K562 (cell line): ENCODE results near the gene NTN3. TPM values are rescaled to one million over a fixed set of nuclear protein-coding genes. Genes with fewer than 3 reads are reported as not detected.

Experiments used
- BCLAF1 ChIP-seq, 2 experiments: fragments of 450-650 bp in 1 of 2; IDR thresholded peaks; 2 replicates each; pipeline ENCODE4 v1.6.1; 2011 to 2017; ENCODE audit warnings: low read depth in 2 of 2, antibody characterized with exemption in 1 of 2, borderline replicate concordance in 1 of 2, low read length in 1 of 2, mild to moderate bottlenecking in 1 of 2, mixed read lengths in 1 of 2; ENCODE audit not compliant: control insufficient read depth in 1 of 2
- CBFA2T2 ChIP-seq: fragments of 450-650 bp; conservative IDR thresholded peaks from 2 replicates; pipeline ENCODE4 v1.6.1; 2017; ENCODE audit warnings: mild to moderate bottlenecking
- CBX1 ChIP-seq: sonication (generic); IDR thresholded peaks from 2 replicates; pipeline ENCODE4 v1.6.1; 2016; ENCODE audit warnings: antibody characterized with exemption, low read depth, mild to moderate bottlenecking
- CREB1 ChIP-seq, 2 experiments: sonication (generic) in 1 of 2; formaldehyde crosslinking in 1 of 2; IDR thresholded peaks; 2 replicates each; pipeline versions ENCODE4 v1.6.1 to v1.8.0; 2012 to 2022; ENCODE audit warnings: inconsistent platforms in 1 of 2, mild to moderate bottlenecking in 1 of 2, missing genetic modification reagents in 1 of 2, moderate library complexity in 1 of 2
- CTBP1 ChIP-seq: fragments of 450-650 bp; IDR thresholded peaks from 2 replicates; pipeline ENCODE4 v1.6.1; 2016; ENCODE audit warnings: borderline replicate concordance
- E2F1 ChIP-seq: sonication (generic); formaldehyde crosslinking; IDR thresholded peaks from 2 replicates; pipeline ENCODE4 v1.8.1; 2023; ENCODE audit warnings: mild to moderate bottlenecking, missing genetic modification reagents, moderate library complexity
- MTA3 ChIP-seq: fragments of 450-650 bp; formaldehyde crosslinking; IDR thresholded peaks from 2 replicates; pipeline ENCODE4 v1.6.1; 2017; ENCODE audit warnings: mild to moderate bottlenecking, borderline replicate concordance
- POLR2A ChIP-seq: fragments of 450-650 bp; conservative IDR thresholded peaks from 2 replicates; pipeline ENCODE4 v1.6.1; 2016
- RAD51 ChIP-seq: fragments of 450-650 bp; IDR thresholded peaks from 2 replicates; pipeline ENCODE4 v1.7.1; 2016; ENCODE audit warnings: low read depth, mild to moderate bottlenecking, borderline replicate concordance
- SOX6 ChIP-seq: fragments of 450-650 bp; IDR thresholded peaks from 2 replicates; pipeline ENCODE4 v1.6.1; 2014; ENCODE audit warnings: mild to moderate bottlenecking
- XRCC3 ChIP-seq: fragments of 450-650 bp; IDR thresholded peaks from 2 replicates; pipeline ENCODE4 v1.6.1; 2017; ENCODE audit warnings: mild to moderate bottlenecking, moderate library complexity
- ZNF24 ChIP-seq: fragments of 450-650 bp; IDR thresholded peaks from 2 replicates; pipeline ENCODE4 v1.6.1; 2016
- ZNF785 ChIP-seq: fragments of 250-450 bp; sonication (Bioruptor Pico); IDR thresholded peaks from 2 replicates; pipeline ENCODE4 v1.4.0; 2020; ENCODE audit warnings: mild to moderate bottlenecking
- polyA plus RNA-seq, 8 experiments: library from polyadenylated mRNA; depleted of rRNA in 4 of 8; stranded (reverse) in 5 of 8; unstranded in 3 of 8; fragments of >200 nt; fragmentation: Nextera tagmentation in 2 of 8; fragmentation: Illumina TruSeq in 1 of 8; extraction: Ambion mirVana in 2 of 8; extraction: Trizol in 1 of 8; gene quantifications; 2 replicates each; pipeline versions ENCODE4 v1.2.1 to v1.2.3, GENCODE V29; 2011 to 2014; ENCODE audit warnings: inconsistent platforms in 1 of 8, missing spikeins in 1 of 8
- total RNA-seq, 7 experiments: library from RNA; depleted of rRNA in 6 of 7; stranded (reverse); fragments of >200 nt in 6 of 7; fragmentation: Illumina TruSeq in 2 of 7; extraction: Trizol in 2 of 7; gene quantifications; 2 replicates each; pipeline versions ENCODE4 v1.2.1 to v1.2.3, GENCODE V29; 2011 to 2021; ENCODE audit warnings: low replicate concordance in 1 of 7
- TF ChIP-seq, protein P1 (sequence below), 2 experiments: IDR thresholded peaks; 2 replicates each; pipeline ENCODE4 v1.6.1; 2012; ENCODE audit warnings: improper control_type of control experiment in 2 of 2, low read depth in 2 of 2, low read length in 2 of 2, borderline replicate concordance in 1 of 2
- TF ChIP-seq, protein P2 (sequence below): fragments of 200-800 bp; sonication (Bioruptor generic); IDR thresholded peaks from 2 replicates; pipeline ENCODE4 v1.6.1; 2017; ENCODE audit warnings: missing genetic modification characterization, missing compliant biosample characterization
- TF ChIP-seq, protein P3 (sequence below), 2 experiments: fragments of 450-650 bp; conservative IDR thresholded peaks; 2 replicates each; pipeline ENCODE4 v1.6.1; 2017; ENCODE audit warnings: mild to moderate bottlenecking in 2 of 2, moderate library complexity in 2 of 2

Gene NTN3
- total and polyA plus RNA-seq, 9 of the 15 experiments (the other 6 are each of a cell fraction or from before 2014, with no cell fraction given) = not detected

DNA sequence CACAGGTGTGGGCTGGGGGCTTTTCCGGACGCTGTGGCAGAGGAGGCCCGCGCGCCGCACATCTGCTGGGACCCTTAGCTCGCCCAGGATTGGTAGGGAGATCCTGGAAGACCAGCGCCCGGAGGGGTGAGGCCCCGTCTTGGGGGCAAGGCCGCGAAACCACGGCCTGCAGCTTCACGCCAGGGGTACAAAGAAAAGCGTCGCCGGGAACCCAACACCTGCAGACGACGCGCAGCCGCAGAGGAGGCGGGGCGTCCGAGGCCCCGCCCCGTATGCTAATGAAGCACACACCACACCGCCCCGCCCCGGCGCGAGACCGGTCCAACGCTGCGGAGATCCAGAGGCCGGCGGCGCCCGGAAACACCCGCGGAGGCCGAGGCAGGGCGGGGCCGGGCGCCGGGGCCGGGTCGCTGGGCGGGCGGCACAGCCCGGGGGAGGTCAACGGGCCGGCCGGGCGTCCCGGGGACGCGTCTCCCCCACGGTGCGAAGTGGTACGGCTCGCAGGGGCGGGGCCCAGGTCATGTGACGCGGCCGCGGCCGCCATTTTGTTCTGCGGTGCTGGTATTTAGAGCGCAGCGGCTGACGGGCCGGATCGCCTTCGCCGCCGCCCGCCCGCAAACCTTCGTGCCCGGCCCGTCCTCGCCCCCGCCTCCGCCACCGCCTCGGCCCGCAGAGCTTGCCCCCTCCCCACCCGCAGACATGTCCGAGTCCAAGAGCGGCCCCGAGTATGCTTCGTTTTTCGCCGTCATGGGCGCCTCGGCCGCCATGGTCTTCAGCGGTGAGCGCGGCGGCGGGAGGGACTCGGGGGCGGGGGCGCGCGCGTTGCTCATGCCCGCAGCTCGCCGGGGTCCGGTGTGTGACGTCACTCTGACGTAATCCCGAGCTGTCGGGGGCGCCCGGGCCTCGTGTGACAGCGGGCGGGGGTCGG lies 42.6 kb downstream of the NTN3 start, which contains the start of gene ATP6V0C (continued):
- 0 out of 2 replicates have a peak, but pooled peaks have one; percentile 24 for TF ChIP-seq E2F1 (CRISPR knock-in tag)
- 0 out of 4 replicates have a peak, but pooled peaks of 1 of the 2 experiments have one; percentile 35 for TF ChIP-seq BCLAF1 (IDR thresholded peaks at IDR 0.05; ENCODE audit: borderline replicate concordance in 1 of 2, control insufficient read depth in 1 of 2, low read depth in 2 of 2, low read length in 1 of 2)
- peak; percentile 90 for TF ChIP-seq CREB1 (IDR thresholded peaks at IDR 0.05)
- TF ChIP-seq CREB1 (CRISPR knock-in tag; IDR thresholded peaks at IDR 0.05) = peak; percentile 92
- TF ChIP-seq CBFA2T2 = peak; percentile 50; the same call in 1 of the 2 replicates
- peak; percentile 66; the same call in 1 of the 2 replicates for TF ChIP-seq CTBP1
- TF ChIP-seq RAD51 = peak; percentile 79
- TF ChIP-seq ZNF24 = 0 out of 2 replicates have a peak, but pooled peaks have one; percentile 12
- TF ChIP-seq MTA3 = peak; percentile 58
- TF ChIP-seq, protein P1, sequence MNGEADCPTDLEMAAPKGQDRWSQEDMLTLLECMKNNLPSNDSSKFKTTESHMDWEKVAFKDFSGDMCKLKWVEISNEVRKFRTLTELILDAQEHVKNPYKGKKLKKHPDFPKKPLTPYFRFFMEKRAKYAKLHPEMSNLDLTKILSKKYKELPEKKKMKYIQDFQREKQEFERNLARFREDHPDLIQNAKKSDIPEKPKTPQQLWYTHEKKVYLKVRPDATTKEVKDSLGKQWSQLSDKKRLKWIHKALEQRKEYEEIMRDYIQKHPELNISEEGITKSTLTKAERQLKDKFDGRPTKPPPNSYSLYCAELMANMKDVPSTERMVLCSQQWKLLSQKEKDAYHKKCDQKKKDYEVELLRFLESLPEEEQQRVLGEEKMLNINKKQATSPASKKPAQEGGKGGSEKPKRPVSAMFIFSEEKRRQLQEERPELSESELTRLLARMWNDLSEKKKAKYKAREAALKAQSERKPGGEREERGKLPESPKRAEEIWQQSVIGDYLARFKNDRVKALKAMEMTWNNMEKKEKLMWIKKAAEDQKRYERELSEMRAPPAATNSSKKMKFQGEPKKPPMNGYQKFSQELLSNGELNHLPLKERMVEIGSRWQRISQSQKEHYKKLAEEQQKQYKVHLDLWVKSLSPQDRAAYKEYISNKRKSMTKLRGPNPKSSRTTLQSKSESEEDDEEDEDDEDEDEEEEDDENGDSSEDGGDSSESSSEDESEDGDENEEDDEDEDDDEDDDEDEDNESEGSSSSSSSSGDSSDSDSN (IDR thresholded peaks at IDR 0.05; ENCODE audit: borderline replicate concordance in 1 of 2, low read depth in 2 of 2, low read length in 2 of 2) = peak; percentile 83 to 93
- no peak for TF ChIP-seq ZNF785 (CRISPR knock-in tag)
- peak; percentile 92 for TF ChIP-seq POLR2A
- TF ChIP-seq XRCC3 = no peak
- TF ChIP-seq, protein P2, sequence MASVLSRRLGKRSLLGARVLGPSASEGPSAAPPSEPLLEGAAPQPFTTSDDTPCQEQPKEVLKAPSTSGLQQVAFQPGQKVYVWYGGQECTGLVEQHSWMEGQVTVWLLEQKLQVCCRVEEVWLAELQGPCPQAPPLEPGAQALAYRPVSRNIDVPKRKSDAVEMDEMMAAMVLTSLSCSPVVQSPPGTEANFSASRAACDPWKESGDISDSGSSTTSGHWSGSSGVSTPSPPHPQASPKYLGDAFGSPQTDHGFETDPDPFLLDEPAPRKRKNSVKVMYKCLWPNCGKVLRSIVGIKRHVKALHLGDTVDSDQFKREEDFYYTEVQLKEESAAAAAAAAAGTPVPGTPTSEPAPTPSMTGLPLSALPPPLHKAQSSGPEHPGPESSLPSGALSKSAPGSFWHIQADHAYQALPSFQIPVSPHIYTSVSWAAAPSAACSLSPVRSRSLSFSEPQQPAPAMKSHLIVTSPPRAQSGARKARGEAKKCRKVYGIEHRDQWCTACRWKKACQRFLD (CRISPR knock-in tag) = 0 out of 2 replicates have a peak, but pooled peaks have one; percentile 56
- 0 out of 2 replicates have a peak, but pooled peaks have one; percentile 20 for TF ChIP-seq CBX1
- peak; percentile 46 for TF ChIP-seq SOX6
- TF ChIP-seq, protein P3, sequence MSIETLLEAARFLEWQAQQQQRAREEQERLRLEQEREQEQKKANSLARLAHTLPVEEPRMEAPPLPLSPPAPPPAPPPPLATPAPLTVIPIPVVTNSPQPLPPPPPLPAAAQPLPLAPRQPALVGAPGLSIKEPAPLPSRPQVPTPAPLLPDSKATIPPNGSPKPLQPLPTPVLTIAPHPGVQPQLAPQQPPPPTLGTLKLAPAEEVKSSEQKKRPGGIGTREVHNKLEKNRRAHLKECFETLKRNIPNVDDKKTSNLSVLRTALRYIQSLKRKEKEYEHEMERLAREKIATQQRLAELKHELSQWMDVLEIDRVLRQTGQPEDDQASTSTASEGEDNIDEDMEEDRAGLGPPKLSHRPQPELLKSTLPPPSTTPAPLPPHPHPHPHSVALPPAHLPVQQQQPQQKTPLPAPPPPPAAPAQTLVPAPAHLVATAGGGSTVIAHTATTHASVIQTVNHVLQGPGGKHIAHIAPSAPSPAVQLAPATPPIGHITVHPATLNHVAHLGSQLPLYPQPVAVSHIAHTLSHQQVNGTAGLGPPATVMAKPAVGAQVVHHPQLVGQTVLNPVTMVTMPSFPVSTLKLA (conservative IDR thresholded peaks at IDR 0.05) = peak in 1 of 2 experiments; percentile 71; a peak in 2 of 4 replicates
